RCC 7860 (cell line): ENCODE data around the gene C10orf62.
A peak's percentile ranks its signal among the peaks of the same experiment; 100 is the strongest.
"Not testable (repeated sequence)": the region's sequence is repeated elsewhere in the genome, so short reads cannot be mapped to it uniquely, and the experiment has no call there.

Source experiments
- DNase-seq: peaks from one replicate; pipeline ENCODE4 v3.0.0-alpha.2; 2015; ENCODE audit warnings: low spot score
- FAIRE-seq: peaks from 2 replicates; lab custom pipeline; 2012; peaks lifted over from hg19 to GRCh38; lab: Jason Lieb, UNC

The C10orf62 gene

GRCh38 chr10:97618285-97618684 is 28.8 kb downstream of the C10orf62 start:
- FAIRE-seq, result no peak
- no peak for DNase-seq

- FAIRE-seq (no peak), DNase-seq (no peak)
These were observed 29.2 kb downstream of the C10orf62 start for GRCh38 chr10:97618733-97619132.

- FAIRE-seq (no peak), DNase-seq (no peak)
These were observed 33.8 kb downstream of the C10orf62 start for GRCh38 chr10:97623277-97623676.

- FAIRE-seq (no peak), DNase-seq (no peak)
These were observed 38.2 kb downstream of the C10orf62 start for GRCh38 chr10:97627731-97628130.

- FAIRE-seq, result no peak
- no peak for DNase-seq
These were observed 38.7 kb downstream of the C10orf62 start for GRCh38 chr10:97628228-97628627.

- FAIRE-seq (peak; percentile 80), DNase-seq (peak; percentile 90)
These were observed 39.8 kb downstream of the C10orf62 start for GRCh38 chr10:97629289-97629688.

- DNase-seq, result no peak
- FAIRE-seq, result no peak
These were observed 41.6 kb downstream of the C10orf62 start for GRCh38 chr10:97631098-97631497.

GRCh38 chr10:97632949-97633884 is 43.7 kb downstream of the C10orf62 start, which contains the start of gene MORN4:
Gene MORN4 (minus strand): TSS chr10:97633500. CDS start chr10:97619653, 13,847 bp downstream.
- DNase-seq (peak; percentile 83), FAIRE-seq (peak; percentile 16)

GRCh38 chr10:97633921-97634320 is 44.4 kb downstream of the C10orf62 start:
- FAIRE-seq, result no peak
- peak; percentile 37 for DNase-seq

GRCh38 chr10:97635577-97635976 is 46.1 kb downstream of the C10orf62 start:
- DNase-seq (no peak), FAIRE-seq (no peak)

GRCh38 chr10:97639090-97639489 is 49.6 kb downstream of the C10orf62 start:
- DNase-seq, FAIRE-seq: not testable (repeated sequence)

- FAIRE-seq (peak; percentile 91), DNase-seq (peak; percentile 99)
These were observed 50.8 kb downstream of the C10orf62 start, which contains the start of gene PI4K2A for GRCh38 chr10:97640174-97640867. Gene PI4K2A (plus strand): TSS chr10:97640671. CDS start chr10:97640743, 72 bp downstream.
